Measurements from ENCODE around the gene BRDT.

The BRDT gene

GRCh38 chr1:92037400-92037799, 88.2 kb downstream of the BRDT start:
- DNase-seq (ENCODE audit: low read depth), result no peak
- TF ChIP-seq, protein P1, sequence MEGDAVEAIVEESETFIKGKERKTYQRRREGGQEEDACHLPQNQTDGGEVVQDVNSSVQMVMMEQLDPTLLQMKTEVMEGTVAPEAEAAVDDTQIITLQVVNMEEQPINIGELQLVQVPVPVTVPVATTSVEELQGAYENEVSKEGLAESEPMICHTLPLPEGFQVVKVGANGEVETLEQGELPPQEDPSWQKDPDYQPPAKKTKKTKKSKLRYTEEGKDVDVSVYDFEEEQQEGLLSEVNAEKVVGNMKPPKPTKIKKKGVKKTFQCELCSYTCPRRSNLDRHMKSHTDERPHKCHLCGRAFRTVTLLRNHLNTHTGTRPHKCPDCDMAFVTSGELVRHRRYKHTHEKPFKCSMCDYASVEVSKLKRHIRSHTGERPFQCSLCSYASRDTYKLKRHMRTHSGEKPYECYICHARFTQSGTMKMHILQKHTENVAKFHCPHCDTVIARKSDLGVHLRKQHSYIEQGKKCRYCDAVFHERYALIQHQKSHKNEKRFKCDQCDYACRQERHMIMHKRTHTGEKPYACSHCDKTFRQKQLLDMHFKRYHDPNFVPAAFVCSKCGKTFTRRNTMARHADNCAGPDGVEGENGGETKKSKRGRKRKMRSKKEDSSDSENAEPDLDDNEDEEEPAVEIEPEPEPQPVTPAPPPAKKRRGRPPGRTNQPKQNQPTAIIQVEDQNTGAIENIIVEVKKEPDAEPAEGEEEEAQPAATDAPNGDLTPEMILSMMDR (IDR thresholded peaks at IDR 0.05; ENCODE audit: low read depth, low read length), result no peak
- no peak for TF ChIP-seq POLR2A (IDR thresholded peaks at IDR 0.05; ENCODE audit: extremely low read depth, insufficient read length)
- TF ChIP-seq MYC (IDR thresholded peaks at IDR 0.05; ENCODE audit: low read depth, low read length), result no peak
- no peak for TF ChIP-seq MAX (IDR thresholded peaks at IDR 0.05; ENCODE audit: low read depth, low read length)
- H3K4me3 ChIP-seq (ENCODE audit: low read depth, low read length), result no peak overlapping the region

DNA sequence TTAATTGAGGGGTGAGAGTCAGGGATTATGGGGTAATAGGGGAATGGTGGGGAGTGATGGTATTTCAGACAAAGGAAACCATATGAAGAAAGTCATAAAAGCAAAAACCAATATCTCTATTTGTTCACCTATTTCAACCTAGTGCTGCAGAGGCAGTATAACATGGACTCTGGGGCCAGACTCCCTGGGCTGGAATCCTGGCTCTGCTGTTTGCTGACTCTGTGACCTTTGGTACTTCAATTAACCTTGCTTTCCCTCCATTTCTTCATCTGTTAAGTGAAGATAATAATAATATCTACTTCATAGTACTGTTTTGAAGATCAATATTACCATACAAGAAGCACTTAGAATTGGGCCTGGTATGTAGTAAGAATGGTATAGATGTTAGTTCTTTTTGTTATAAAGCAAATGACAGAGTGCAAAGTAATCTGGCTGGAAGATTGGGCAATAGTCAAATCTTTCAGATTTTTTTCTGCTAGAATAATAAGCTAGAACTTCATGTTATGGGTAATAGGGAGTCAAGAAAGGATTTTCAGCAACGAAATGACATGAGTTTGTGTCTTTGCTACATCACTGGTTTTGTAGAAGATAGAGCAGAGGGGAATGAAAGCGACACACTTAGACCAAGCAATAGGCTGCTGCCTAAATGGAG, 89.6 kb downstream of the BRDT start:
- TF ChIP-seq MYC (IDR thresholded peaks at IDR 0.05; ENCODE audit: low read depth, low read length) (no peak), MAX (IDR thresholded peaks at IDR 0.05; ENCODE audit: low read depth, low read length) (no peak), POLR2A (IDR thresholded peaks at IDR 0.05; ENCODE audit: extremely low read depth, insufficient read length) (no peak)
- TF ChIP-seq, protein P1 (IDR thresholded peaks at IDR 0.05; ENCODE audit: low read depth, low read length), result no peak
- no peak for DNase-seq (ENCODE audit: low read depth)
- no peak overlapping the region for H3K4me3 ChIP-seq (ENCODE audit: low read depth, low read length)

DNA sequence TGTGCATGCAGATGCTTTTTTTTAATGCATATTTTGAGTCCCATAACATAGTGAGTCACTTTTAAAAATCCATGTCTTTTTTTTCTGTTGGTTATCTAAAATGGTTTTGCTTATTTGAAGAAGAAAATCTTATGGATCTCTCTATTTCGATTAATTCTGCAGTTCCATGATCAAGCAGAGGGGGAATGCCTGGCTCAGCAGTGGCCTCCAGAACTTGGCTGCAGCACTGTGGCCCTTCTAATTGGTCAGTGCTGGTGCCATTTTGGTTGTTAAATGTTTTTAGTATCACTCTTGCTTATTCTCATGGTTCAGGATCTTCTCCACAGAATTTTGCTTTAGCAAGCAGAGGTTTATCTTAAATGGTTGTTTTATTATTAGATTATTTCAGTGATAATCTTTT, 91.8 kb downstream of the BRDT start:
- TF ChIP-seq MYC (IDR thresholded peaks at IDR 0.05; ENCODE audit: low read depth, low read length) (no peak), POLR2A (IDR thresholded peaks at IDR 0.05; ENCODE audit: extremely low read depth, insufficient read length) (no peak), MAX (IDR thresholded peaks at IDR 0.05; ENCODE audit: low read depth, low read length) (no peak)
- TF ChIP-seq, protein P1 (IDR thresholded peaks at IDR 0.05; ENCODE audit: low read depth, low read length), result no peak
- no peak for DNase-seq (ENCODE audit: low read depth)
- no peak overlapping the region for H3K4me3 ChIP-seq (ENCODE audit: low read depth, low read length)

GRCh38 chr1:92043621-92044020, 94.4 kb downstream of the BRDT start:
- H3K4me3 ChIP-seq (ENCODE audit: low read depth, low read length), result no peak overlapping the region
- DNase-seq (ENCODE audit: low read depth), result no peak
- TF ChIP-seq, protein P1 (IDR thresholded peaks at IDR 0.05; ENCODE audit: low read depth, low read length), result no peak
- TF ChIP-seq MAX (IDR thresholded peaks at IDR 0.05; ENCODE audit: low read depth, low read length) (no peak), MYC (IDR thresholded peaks at IDR 0.05; ENCODE audit: low read depth, low read length) (no peak), POLR2A (IDR thresholded peaks at IDR 0.05; ENCODE audit: extremely low read depth, insufficient read length) (no peak)

DNA sequence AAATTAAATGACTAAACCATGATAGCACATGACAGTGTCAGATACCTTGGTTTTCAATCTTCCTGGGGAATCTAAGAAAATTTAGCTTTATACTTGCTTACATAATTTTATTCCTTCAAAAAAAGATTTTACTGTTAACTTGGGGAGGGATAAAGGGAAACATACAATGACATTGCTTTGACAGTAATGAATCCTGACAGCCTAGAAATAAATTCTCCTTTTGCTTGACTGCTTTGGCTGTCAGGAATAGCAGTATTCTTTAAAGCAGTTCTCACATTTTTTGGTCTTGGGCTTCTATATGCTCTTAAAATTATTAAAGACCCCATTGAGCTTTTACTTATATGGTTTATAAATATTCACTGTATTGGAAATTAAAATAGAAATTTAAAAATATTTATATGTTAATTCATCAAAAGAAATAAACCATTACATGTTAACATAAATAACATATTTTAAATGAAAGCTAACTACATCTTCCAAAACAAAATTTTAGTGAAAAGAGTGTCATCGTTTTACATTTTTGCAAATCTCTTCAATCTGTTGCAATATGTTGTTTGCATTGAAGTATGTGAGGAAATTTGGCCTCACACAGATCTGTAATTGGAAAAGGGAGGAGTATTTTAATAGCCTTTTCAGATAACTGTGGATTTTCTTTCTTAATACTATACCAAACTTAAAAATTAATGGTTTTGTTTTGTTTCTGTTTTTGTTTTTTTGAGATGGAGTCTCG, 96.7 kb downstream of the BRDT start:
- no peak for DNase-seq (ENCODE audit: low read depth)
- TF ChIP-seq MAX (IDR thresholded peaks at IDR 0.05; ENCODE audit: low read depth, low read length), result no peak
- TF ChIP-seq, protein P1 (IDR thresholded peaks at IDR 0.05; ENCODE audit: low read depth, low read length), result no peak
- TF ChIP-seq MYC (IDR thresholded peaks at IDR 0.05; ENCODE audit: low read depth, low read length), result no peak
- TF ChIP-seq POLR2A (IDR thresholded peaks at IDR 0.05; ENCODE audit: extremely low read depth, insufficient read length), result no peak
- H3K4me3 ChIP-seq (ENCODE audit: low read depth, low read length), result no peak overlapping the region
